HEK293 (cell line): Measurements from ENCODE around the gene SCGB1C1.
"Not testable (repeated sequence)": the region's sequence is repeated elsewhere in the genome, so short reads cannot be mapped to it uniquely, and the experiment has no call there.

ENCODE experiments used
- CTCF ChIP-seq: fragments of 450-650 bp; formaldehyde crosslinking; IDR thresholded peaks from 2 replicates; pipeline ENCODE4 v1.5.1; 2016; ENCODE audit warnings: missing biosample characterization, missing genetic modification characterization
- INSM2 ChIP-seq: fragments of 450-650 bp; formaldehyde crosslinking; IDR thresholded peaks from 2 replicates; pipeline ENCODE4 v1.5.1; 2016; ENCODE audit warnings: missing biosample characterization, missing genetic modification characterization
- KLF16 ChIP-seq: fragments of 450-650 bp; formaldehyde crosslinking; IDR thresholded peaks from 2 replicates; pipeline ENCODE4 v1.5.1; 2017; ENCODE audit warnings: missing biosample characterization, missing genetic modification characterization
- RBAK ChIP-seq: fragments of 450-650 bp; formaldehyde crosslinking; IDR thresholded peaks from 2 replicates; pipeline ENCODE4 v1.5.1; 2016; ENCODE audit warnings: missing biosample characterization, missing genetic modification characterization
- SETDB1 ChIP-seq: IDR thresholded peaks from one replicate; pipeline ENCODE4 v1.6.1; 2017; ENCODE audit warnings: mild to moderate bottlenecking, low read length, moderate library complexity, mixed read lengths; ENCODE audit not compliant: insufficient read length
- SP2 ChIP-seq: fragments of 450-650 bp; formaldehyde crosslinking; IDR thresholded peaks from 2 replicates; pipeline ENCODE4 v1.5.1; 2016; ENCODE audit warnings: missing biosample characterization, missing genetic modification characterization
- ZNF138 ChIP-seq: fragments of 450-650 bp; formaldehyde crosslinking; IDR thresholded peaks from 2 replicates; pipeline ENCODE4 v1.5.1; 2016; ENCODE audit warnings: missing biosample characterization, missing genetic modification characterization, borderline replicate concordance
- ZNF169 ChIP-seq: fragments of 450-650 bp; formaldehyde crosslinking; IDR thresholded peaks from 2 replicates; pipeline ENCODE4 v1.5.1; 2016; ENCODE audit warnings: missing biosample characterization, missing genetic modification characterization
- ZNF560 ChIP-seq: fragments of 450-650 bp; formaldehyde crosslinking; IDR thresholded peaks from 2 replicates; pipeline ENCODE4 v1.5.1; 2017; ENCODE audit warnings: missing biosample characterization, missing genetic modification characterization, borderline replicate concordance
- ZNF677 ChIP-seq: fragments of 450-650 bp; IDR thresholded peaks from 2 replicates; pipeline ENCODE4 v1.5.0; 2018; ENCODE audit warnings: missing biosample characterization, mild to moderate bottlenecking, missing genetic modification characterization, moderate library complexity
- ZNF837 ChIP-seq: fragments of 450-650 bp; formaldehyde crosslinking; IDR thresholded peaks from 2 replicates; pipeline ENCODE4 v1.5.1; 2016; ENCODE audit warnings: missing biosample characterization, missing genetic modification characterization
- TF ChIP-seq, protein P1 (sequence below): fragments of 450-650 bp; formaldehyde crosslinking; IDR thresholded peaks from 2 replicates; pipeline ENCODE4 v1.5.1; 2016; ENCODE audit warnings: missing biosample characterization, missing genetic modification characterization

DNA sequence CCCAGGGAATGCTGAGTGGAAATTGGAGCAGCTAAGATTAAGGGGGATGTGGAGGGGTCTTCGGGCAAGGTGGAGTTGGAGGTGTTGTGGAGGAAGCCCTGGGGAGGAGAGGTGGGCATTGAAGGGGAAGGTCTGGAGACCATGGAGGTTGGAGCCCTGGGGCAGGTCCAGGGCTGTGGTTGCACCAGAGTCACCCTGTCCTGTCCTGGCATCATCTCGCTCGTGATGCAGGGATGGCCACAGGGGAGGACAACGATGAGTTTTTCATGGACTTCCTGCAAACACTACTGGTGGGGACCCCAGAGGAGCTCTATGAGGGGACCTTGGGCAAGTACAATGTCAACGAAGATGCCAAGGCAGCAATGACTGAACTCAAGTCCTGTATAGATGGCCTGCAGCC lies 603 bp downstream of the SCGB1C1 start:
- not testable (repeated sequence) for TF ChIP-seq ZNF138 (tag by site-specific recombination); INSM2 (tag by site-specific recombination); ZNF169 (tag by site-specific recombination); KLF16 (tag by site-specific recombination); CTCF (tag by site-specific recombination); ZNF837 (tag by site-specific recombination); ZNF560; RBAK (tag by site-specific recombination); SETDB1; SP2 (tag by site-specific recombination); ZNF677 (tag by site-specific recombination)
- TF ChIP-seq, protein P1, sequence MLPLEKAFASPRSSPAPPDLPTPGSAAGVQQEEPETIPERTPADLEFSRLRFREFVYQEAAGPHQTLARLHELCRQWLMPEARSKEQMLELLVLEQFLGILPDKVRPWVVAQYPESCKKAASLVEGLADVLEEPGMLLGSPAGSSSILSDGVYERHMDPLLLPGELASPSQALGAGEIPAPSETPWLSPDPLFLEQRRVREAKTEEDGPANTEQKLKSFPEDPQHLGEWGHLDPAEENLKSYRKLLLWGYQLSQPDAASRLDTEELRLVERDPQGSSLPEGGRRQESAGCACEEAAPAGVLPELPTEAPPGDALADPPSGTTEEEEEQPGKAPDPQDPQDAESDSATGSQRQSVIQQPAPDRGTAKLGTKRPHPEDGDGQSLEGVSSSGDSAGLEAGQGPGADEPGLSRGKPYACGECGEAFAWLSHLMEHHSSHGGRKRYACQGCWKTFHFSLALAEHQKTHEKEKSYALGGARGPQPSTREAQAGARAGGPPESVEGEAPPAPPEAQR (tag by site-specific recombination) = not testable (repeated sequence)
